Astrocyte (in vitro differentiated cells and primary cell): Measurements from ENCODE around the gene DNAJC11.

Source experiments
- EZH2 ChIP-seq: IDR thresholded peaks from 2 replicates; pipeline ENCODE4 v1.6.1; 2012; ENCODE audit warnings: mild to moderate bottlenecking, low read length, inconsistent platforms; ENCODE audit not compliant: insufficient read depth
- TF ChIP-seq, protein P1 (sequence below): IDR thresholded peaks from 2 replicates; pipeline ENCODE4 v1.5.1; 2011; ENCODE audit warnings: low read depth, mild to moderate bottlenecking, inconsistent platforms, low read length, moderate library complexity; ENCODE audit not compliant: insufficient read depth

DNA sequence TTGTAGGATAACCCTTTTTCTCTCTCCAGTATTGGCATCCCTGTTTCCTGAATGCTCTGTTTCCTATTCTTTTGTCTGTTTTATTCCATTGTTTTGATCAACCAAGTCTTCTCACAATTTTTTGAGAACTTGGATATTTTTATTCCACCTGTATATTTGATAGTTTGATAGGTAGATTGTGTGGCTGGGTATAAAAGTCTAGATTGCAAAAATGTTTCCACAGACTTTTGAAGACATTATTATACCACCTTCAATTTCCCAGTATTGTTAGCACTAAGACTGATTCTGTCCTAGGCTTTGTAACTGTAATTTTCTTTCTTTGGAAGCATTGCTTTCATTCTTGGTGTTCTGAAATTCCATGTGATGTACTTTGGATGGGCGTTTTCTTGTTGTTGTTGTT, 9.6 kb upstream of the DNAJC11 start:
- TF ChIP-seq, protein P1, sequence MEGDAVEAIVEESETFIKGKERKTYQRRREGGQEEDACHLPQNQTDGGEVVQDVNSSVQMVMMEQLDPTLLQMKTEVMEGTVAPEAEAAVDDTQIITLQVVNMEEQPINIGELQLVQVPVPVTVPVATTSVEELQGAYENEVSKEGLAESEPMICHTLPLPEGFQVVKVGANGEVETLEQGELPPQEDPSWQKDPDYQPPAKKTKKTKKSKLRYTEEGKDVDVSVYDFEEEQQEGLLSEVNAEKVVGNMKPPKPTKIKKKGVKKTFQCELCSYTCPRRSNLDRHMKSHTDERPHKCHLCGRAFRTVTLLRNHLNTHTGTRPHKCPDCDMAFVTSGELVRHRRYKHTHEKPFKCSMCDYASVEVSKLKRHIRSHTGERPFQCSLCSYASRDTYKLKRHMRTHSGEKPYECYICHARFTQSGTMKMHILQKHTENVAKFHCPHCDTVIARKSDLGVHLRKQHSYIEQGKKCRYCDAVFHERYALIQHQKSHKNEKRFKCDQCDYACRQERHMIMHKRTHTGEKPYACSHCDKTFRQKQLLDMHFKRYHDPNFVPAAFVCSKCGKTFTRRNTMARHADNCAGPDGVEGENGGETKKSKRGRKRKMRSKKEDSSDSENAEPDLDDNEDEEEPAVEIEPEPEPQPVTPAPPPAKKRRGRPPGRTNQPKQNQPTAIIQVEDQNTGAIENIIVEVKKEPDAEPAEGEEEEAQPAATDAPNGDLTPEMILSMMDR, result no peak
- no peak for TF ChIP-seq EZH2
